NCI-H774 (cell line): ENCODE results near the gene SULT1B1.

Source experiments
- DNase-seq: peaks from one replicate; lab custom pipeline; 2025; lab: John Stamatoyannopoulos, UW

The SULT1B1 gene

GRCh38 chr4:69697536-69698242 lies 62.7 kb downstream of the SULT1B1 start:
- DNase-seq = no peak

- peak; percentile 34 for DNase-seq
Measured at GRCh38 chr4:69689599-69689998, 70.8 kb downstream of the SULT1B1 start.

GRCh38 chr4:69684804-69685203 lies 75.6 kb downstream of the SULT1B1 start:
- no peak for DNase-seq
